ENCODE measurements around the gene FZD1. TPM values are rescaled to one million over a fixed set of nuclear protein-coding genes. Genes with fewer than 3 reads are reported as not detected.

Gene FZD1
- total and polyA plus RNA-seq, 2 of the 8 experiments (the other 6 are each of a cell fraction or from before 2014, with no cell fraction given), result 0.62 to 0.91 TPM

DNA sequence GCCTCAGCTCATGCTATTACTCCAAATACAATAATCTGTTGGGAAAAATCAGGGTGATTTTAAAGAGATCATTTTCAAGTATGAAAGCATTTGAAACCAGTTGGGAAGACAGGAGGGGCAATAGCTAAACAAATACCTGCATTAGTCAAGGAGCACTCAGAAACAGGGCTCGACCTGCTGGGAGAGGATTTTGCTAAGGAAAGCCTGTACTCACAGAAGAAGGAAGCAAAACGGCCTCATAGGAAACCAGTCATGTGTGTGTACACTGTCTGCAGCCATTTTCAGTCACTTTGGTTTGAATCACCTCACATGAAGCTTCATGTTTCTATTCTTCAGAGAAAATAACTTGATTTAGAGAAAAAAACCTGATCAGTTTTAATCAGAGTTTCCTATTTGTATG, 38.6 kb downstream of the FZD1 start (continued):
- TF ChIP-seq, protein P1, sequence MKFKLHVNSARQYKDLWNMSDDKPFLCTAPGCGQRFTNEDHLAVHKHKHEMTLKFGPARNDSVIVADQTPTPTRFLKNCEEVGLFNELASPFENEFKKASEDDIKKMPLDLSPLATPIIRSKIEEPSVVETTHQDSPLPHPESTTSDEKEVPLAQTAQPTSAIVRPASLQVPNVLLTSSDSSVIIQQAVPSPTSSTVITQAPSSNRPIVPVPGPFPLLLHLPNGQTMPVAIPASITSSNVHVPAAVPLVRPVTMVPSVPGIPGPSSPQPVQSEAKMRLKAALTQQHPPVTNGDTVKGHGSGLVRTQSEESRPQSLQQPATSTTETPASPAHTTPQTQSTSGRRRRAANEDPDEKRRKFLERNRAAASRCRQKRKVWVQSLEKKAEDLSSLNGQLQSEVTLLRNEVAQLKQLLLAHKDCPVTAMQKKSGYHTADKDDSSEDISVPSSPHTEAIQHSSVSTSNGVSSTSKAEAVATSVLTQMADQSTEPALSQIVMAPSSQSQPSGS (IDR thresholded peaks at IDR 0.05; ENCODE audit: low read length), result no peak
- TF ChIP-seq CEBPB (IDR thresholded peaks at IDR 0.05; ENCODE audit: low read depth, low read length) (no peak), CBX8 (IDR thresholded peaks at IDR 0.05; ENCODE audit: borderline replicate concordance, low read depth, low read length) (no peak), NRF1 (IDR thresholded peaks at IDR 0.05; ENCODE audit: low read depth, low read length) (no peak), SUZ12 (IDR thresholded peaks at IDR 0.05; ENCODE audit: low read length) (no peak)
